DMS114 treated with DMSO at 0.1 percent for 48 hours (cell line): ENCODE data around the gene CXCR5.

ENCODE experiments used
- DNase-seq: peaks from one replicate; lab custom pipeline; 2025; ENCODE audit not compliant: unreplicated experiment; lab: John Stamatoyannopoulos, UW

The CXCR5 gene

GRCh38 chr11:118927554-118928100 lies 43.9 kb downstream of the CXCR5 start:
- DNase-seq, result no peak

DNA sequence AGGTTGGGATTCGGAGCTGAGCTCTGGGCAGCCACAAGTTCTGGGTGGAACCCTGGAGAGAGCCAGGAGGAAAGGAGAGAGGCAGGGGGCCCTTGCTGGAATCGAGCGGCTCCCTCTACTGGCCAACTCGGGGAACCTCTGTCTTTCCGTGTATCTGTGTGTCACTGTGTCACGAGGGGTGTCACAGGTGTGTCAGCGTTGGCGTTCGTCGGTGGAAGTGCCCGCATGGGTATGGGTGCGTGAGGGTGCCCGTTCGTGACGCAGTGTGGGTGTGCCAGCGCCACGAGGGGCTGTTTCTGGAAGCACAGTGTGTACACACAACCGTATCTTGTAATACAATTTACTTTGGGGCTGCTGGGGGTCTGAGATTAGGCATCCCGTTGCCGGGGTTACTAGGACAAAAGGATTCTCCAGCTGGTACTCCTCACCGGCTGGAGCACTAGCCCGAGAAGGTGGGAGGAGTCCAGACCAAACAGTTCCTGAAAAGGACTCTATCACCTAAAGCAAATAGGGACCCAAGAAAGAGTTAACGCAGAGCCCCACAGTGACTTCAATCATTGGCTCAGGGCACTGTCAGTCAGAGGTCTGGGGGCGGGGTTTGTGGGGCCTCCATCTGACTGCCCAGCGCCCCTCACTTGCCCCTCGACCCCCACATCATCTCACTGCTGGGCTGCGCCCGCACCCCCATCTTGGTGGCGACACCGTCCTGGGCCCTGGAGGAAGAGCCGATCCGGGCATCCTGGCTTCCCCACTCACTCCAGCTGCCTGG lies 44.6 kb downstream of the CXCR5 start:
- peak; percentile 74 for DNase-seq

GRCh38 chr11:118928870-118929500 lies 45.3 kb downstream of the CXCR5 start:
- peak; percentile 11 for DNase-seq

- DNase-seq, result peak; percentile 58
These were observed 45.9 kb downstream of the CXCR5 start for GRCh38 chr11:118929501-118930093.

- DNase-seq, result peak; percentile 39
These were observed 46.5 kb downstream of the CXCR5 start for GRCh38 chr11:118930094-118930712.

- no peak for DNase-seq
These were observed 47.9 kb downstream of the CXCR5 start for GRCh38 chr11:118931571-118931970.

DNA sequence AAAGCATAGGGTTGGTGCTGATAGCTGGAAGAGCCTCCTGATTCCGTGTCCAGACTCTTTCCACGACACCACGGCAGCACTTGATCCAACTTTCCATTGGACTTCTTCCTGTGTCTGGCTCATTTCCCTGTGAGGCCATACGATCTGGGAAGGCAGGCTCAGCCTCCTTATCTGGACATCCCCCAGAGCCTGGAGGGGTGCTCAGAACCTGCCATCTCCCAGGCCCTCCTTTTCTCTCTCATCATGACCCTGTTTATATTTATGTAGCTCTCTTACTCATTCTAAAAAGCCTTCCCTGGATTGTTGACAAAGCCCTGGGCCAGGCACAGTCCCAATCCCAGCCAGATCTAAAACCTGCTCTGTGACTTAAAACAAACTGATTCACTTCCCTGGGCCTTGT lies 49.8 kb downstream of the CXCR5 start:
- no peak for DNase-seq

- DNase-seq, result no peak
These were observed 51.7 kb downstream of the CXCR5 start for GRCh38 chr11:118935376-118935775.

GRCh38 chr11:118938491-118939403 lies 55.1 kb downstream of the CXCR5 start:
- no peak for DNase-seq

DNA sequence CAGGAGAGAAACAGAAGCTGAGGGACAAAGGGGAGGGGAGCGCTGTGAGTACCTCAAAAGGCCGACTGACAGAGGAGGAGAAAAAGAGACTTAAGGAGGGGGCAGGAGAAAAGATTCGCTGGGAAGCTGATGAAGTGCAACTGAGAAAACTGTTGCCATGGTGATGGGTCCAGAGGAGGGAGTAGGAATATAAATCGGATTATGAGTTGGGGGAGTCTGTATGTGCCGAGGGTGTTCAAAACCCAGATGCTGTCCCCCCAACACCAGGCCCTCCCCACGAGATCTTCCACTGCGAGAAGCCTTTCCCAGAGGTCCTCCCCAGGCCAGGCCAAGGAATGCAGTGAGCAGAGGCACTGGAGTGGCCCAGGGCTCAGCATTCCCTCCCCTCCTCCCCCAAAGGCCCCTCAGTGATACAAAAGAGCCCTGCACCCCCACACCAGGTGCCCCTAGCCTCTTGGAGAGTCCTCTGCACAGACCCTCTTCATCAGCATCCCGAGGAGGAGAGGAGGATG lies 55.8 kb downstream of the CXCR5 start:
- no peak for DNase-seq

GRCh38 chr11:118939953-118940598 lies 56.4 kb downstream of the CXCR5 start:
- DNase-seq, result no peak

GRCh38 chr11:118947091-118947490 lies 63.4 kb downstream of the CXCR5 start:
- DNase-seq, result no peak
